HEK293T (cell line): ENCODE results near the gene FAM114A1.

Source experiments
- CTCF ChIA-PET: fragments of 350-600 bp; formaldehyde crosslinking; extraction: SDS; loops from one replicate; lab custom pipeline; 2021; ENCODE audit warnings: antibody characterized with exemption, inconsistent platforms; lab: Yijun Ruan, JAX
- POLR2A ChIA-PET: fragments of 350-600 bp; formaldehyde crosslinking; extraction: SDS; loops from one replicate; lab custom pipeline; 2020; ENCODE audit warnings: antibody characterized with exemption, inconsistent platforms; lab: Yijun Ruan, JAX
- DNase-seq: peaks from one replicate; pipeline ENCODE4 v3.0.0; 2012; ENCODE audit warnings: mixed read lengths; ENCODE audit errors: extremely low spot score
- ARNT ChIP-seq: fragments of 450-650 bp; IDR thresholded peaks from 2 replicates; pipeline ENCODE4 v1.6.1; 2017; ENCODE audit warnings: mild to moderate bottlenecking
- BHLHE40 ChIP-seq: fragments of 450-650 bp; IDR thresholded peaks from 2 replicates; pipeline ENCODE4 v1.6.1; 2016; ENCODE audit warnings: mild to moderate bottlenecking, moderate library complexity, borderline replicate concordance
- CTBP1 ChIP-seq: fragments of 450-650 bp; IDR thresholded peaks from 2 replicates; pipeline ENCODE4 v1.6.1; 2016; ENCODE audit warnings: borderline replicate concordance
- ELF4 ChIP-seq: fragments of 450-650 bp; IDR thresholded peaks from 2 replicates; pipeline ENCODE4 v1.6.1; 2017; ENCODE audit warnings: antibody characterized with exemption
- FOXA1 ChIP-seq: fragments of 450-650 bp; IDR thresholded peaks from 2 replicates; pipeline ENCODE4 v1.6.1; 2016; ENCODE audit warnings: mild to moderate bottlenecking
- FOXK2 ChIP-seq: fragments of 450-650 bp; IDR thresholded peaks from 2 replicates; pipeline ENCODE4 v1.6.1; 2016; ENCODE audit warnings: mild to moderate bottlenecking
- FOXM1 ChIP-seq: fragments of 450-650 bp; IDR thresholded peaks from 2 replicates; pipeline ENCODE4 v1.6.1; 2017; ENCODE audit warnings: mild to moderate bottlenecking, borderline replicate concordance
- HDGF ChIP-seq: fragments of 450-650 bp; IDR thresholded peaks from 2 replicates; pipeline ENCODE4 v1.6.1; 2017; ENCODE audit warnings: antibody characterized with exemption, borderline replicate concordance
- L3MBTL2 ChIP-seq: fragments of 450-650 bp; conservative IDR thresholded peaks from 2 replicates; pipeline ENCODE4 v1.6.1; 2016; ENCODE audit warnings: mild to moderate bottlenecking
- LEF1 ChIP-seq: fragments of 450-650 bp; IDR thresholded peaks from 2 replicates; pipeline ENCODE4 v1.6.1; 2017; ENCODE audit warnings: mild to moderate bottlenecking, borderline replicate concordance
- NFRKB ChIP-seq: fragments of 450-650 bp; IDR thresholded peaks from 2 replicates; pipeline ENCODE4 v1.6.1; 2016; ENCODE audit warnings: mild to moderate bottlenecking, moderate library complexity
- SP1 ChIP-seq: fragments of 450-650 bp; IDR thresholded peaks from 2 replicates; pipeline ENCODE4 v1.6.1; 2017
- SUZ12 ChIP-seq: fragments of 450-650 bp; IDR thresholded peaks from 2 replicates; pipeline ENCODE4 v1.6.1; 2016; ENCODE audit warnings: mild to moderate bottlenecking
- TARDBP ChIP-seq: fragments of 450-650 bp; IDR thresholded peaks from 2 replicates; pipeline ENCODE4 v1.6.1; 2016
- ZNF384 ChIP-seq: fragments of 450-650 bp; IDR thresholded peaks from 2 replicates; pipeline ENCODE4 v1.6.1; 2016
- TF ChIP-seq, protein P1 (sequence below): fragments of 450-650 bp; IDR thresholded peaks from 2 replicates; pipeline ENCODE4 v1.6.1; 2016

FAM114A1 gene

DNA sequence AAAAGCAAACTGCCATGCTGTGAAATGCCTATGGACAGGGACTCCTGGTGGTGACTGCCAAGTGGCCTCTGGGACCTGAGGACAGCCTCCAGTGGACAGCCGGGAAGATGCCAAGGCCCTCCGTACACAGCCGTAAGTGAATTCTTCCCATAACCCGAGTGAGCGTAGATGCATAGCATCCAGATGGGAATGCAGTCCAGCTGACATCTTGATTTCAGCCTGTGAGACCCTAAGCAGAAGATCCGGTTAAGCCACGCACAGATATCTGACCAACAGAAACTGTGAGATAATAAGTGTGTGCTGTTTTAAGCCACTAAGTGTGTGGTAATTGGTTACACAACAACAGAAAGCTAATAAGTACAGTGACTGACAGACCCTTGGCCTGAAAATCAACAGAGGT, 108.7 kb downstream of the FAM114A1 start:
- TF ChIP-seq TARDBP (no peak), ZNF384 (no peak)
- CTCF ChIA-PET: no interaction called here
- no peak for DNase-seq
- POLR2A ChIA-PET: no interaction called here

DNA sequence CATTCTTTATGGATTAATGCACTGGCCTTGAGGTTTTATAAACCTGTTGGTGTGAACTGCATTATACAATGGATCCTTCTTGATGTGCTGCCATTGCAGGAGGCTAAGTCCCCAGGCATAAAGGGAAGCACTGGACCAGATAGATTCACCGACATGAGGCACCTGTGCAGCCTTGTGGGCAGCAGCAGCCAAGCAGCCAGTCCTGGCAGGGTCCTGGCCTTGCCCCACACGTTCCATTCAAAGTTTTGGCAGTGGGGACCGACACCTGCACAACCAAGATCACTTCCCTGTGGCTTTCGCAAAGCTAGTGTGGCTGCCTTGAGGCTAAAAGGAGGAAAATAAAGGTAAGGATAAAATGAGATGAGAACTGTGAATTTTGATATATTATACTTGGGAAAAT, 111.5 kb downstream of the FAM114A1 start:
- CTCF ChIA-PET: interaction anchor here (0.7 kb wide), 1 partner anchor 14 kb away, joined by 3 read pairs; no protein-coding TSS in a partner anchor
- POLR2A ChIA-PET: no interaction called here
- DNase-seq: no peak
- TF ChIP-seq BHLHE40 (no peak), HDGF (no peak), FOXK2 (no peak), FOXM1 (no peak), SUZ12 (no peak), ZNF384 (no peak), FOXA1 (no peak), ELF4 (no peak), ARNT (no peak), SP1 (no peak)

DNA sequence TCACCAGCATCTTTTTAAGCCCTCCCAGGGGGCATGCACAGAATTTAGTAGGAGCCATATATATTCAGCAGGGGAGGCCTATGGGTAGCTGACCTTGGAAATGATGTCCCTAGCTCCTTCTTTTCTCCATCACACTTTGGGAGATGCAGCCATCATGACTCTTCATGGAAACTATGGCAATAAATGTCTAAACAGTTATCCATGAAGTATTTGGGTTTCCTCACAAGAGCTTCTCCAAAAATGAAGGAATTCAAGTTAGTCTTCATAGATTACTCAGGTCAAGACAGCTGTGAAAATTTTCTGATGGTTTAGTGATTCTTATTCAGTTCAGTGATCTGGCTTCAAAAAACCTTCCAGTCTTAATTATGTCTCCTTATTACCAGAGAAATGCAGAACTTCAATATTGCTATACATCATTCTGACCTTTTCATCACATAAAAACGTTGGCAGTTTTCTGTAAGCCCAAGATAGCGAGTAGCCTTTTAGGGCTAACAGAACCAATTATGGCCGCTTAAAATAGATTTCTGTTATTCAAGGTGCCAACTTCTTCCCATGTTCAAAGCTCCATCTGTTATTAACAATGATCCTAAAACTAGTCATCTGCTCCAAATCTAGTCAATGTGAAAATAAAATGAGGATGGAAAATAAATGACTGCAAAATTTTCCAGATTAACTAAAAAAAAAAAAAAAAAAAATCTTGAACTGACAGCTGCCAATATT, 112.1 kb downstream of the FAM114A1 start:
- no peak for TF ChIP-seq L3MBTL2
- TF ChIP-seq TARDBP: no peak
- TF ChIP-seq BHLHE40: no peak
- no peak for TF ChIP-seq LEF1
- TF ChIP-seq, protein P1, sequence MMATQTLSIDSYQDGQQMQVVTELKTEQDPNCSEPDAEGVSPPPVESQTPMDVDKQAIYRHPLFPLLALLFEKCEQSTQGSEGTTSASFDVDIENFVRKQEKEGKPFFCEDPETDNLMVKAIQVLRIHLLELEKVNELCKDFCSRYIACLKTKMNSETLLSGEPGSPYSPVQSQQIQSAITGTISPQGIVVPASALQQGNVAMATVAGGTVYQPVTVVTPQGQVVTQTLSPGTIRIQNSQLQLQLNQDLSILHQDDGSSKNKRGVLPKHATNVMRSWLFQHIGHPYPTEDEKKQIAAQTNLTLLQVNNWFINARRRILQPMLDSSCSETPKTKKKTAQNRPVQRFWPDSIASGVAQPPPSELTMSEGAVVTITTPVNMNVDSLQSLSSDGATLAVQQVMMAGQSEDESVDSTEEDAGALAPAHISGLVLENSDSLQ: no peak
- no peak for TF ChIP-seq FOXK2
- no peak for TF ChIP-seq HDGF
- no peak for TF ChIP-seq FOXA1
- no peak for TF ChIP-seq FOXM1
- no peak for TF ChIP-seq ARNT
- no peak for TF ChIP-seq NFRKB
- TF ChIP-seq SUZ12: no peak
- TF ChIP-seq ELF4: no peak
- TF ChIP-seq SP1: no peak
- no peak for TF ChIP-seq CTBP1
- no peak for DNase-seq
- ChIA-PET POLR2A (no interaction called here), CTCF (interaction anchor here (0.7 kb wide), 1 partner anchor 14 kb away, joined by 3 read pairs; no protein-coding TSS in a partner anchor)

DNA sequence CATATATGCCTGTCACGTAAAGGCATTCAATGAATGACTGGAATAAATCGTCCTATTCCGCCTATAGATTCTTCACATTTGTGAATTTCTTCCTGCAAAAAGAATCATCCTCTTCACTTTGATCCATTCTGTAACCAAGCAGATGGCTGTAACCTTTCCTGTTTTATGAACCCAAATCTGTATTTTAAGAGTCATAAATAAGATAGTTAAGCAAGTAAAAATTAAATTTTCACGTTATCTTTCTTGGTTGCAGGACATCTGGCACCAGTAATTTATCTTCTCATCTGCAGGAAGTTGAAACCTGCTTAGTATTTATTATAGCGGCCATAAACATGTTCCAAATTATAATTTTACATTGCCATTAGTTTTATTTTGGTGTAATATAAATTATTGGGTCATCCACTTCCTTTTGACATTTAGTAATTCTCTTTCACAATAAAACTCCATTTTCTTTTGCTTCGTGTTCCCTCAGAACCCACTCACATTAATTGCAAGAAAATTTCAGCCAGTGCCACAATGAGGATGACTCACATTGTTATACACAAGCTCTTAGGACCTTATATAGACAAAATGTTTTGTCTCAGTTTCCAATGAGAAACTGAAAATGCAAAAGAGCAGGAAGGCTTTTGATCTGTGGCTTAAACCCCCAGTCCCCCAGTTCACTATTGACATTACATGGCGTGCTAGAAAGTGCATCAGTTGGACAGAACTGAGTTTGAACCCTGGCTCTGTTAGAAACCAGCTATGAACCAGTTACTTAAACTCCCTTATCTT, 113.5 kb downstream of the FAM114A1 start:
- POLR2A ChIA-PET: no interaction called here
- no peak for DNase-seq
- no peak for TF ChIP-seq ZNF384
- TF ChIP-seq NFRKB: no peak
- no peak for TF ChIP-seq LEF1
- TF ChIP-seq CTBP1: no peak
- CTCF ChIA-PET: interaction anchor here (0.7 kb wide), 1 partner anchor 121 kb away, joined by 3 read pairs; no protein-coding TSS in a partner anchor

DNA sequence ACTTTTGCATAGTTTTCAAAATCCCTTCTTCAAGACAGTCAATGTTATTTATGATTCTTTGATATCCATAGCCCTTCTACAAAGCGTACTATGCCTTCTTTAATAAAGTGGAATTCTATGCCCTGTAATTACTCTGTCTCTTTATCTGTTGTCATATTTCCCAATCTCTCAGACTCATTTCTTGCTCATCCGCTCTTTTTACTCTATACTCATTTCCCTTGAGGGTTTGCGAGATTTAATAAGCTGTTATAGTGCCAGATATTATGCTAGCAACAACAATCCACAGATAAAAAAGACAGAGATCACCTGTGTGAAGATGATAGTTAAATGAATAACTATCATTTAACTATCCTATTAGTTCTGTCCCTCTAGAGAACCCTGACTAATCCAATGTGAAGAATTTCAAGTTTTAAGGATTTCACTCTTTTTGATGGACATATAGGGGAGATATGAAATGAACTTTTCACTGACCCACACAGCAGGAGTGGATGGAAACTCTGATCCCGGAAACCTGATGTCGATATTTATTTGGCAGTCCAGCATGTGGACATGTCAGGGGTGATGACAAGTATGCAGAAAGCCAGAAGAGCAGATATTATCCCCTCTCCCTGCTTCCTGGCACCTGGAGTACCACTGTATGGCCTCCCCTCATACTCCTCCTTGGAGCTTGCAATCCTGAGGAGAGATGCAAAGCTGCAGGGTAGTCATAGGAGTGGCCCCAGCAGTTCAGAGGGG, 114.9 kb downstream of the FAM114A1 start:
- POLR2A ChIA-PET: no interaction called here
- CTCF ChIA-PET: no interaction called here
- DNase-seq: no peak

DNA sequence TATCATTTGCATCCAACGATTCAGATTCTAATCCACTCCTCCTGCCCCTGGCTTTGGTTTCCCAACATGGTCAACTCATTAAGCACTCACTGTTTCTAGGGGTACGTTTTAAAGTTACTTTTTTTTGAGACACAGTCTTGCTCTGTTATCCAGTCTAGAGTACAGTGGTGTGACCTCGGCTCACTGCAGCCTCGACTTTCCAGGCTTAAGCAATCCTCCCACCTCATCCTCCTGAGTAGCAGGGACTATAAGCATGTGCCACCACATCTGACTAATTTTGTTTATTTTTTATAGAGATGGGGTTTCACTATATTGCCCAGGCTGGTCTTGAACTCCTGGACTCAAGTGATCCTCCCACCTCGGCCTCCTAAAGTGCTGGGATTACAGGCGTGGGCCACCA, 115.7 kb downstream of the FAM114A1 start:
- ChIA-PET POLR2A (no interaction called here), CTCF (interaction anchor here (1.2 kb wide), 1 partner anchor 198 kb away, joined by 5 read pairs; no protein-coding TSS in a partner anchor)
- no peak for DNase-seq

More for the DNA sequence above, 114.9 kb downstream of the FAM114A1 start:
- TF ChIP-seq CTBP1: no peak
- TF ChIP-seq LEF1: no peak
- no peak for TF ChIP-seq TARDBP
- TF ChIP-seq HDGF: no peak
- no peak for TF ChIP-seq FOXA1
- no peak for TF ChIP-seq FOXK2
- TF ChIP-seq ARNT: no peak
- TF ChIP-seq BHLHE40: no peak
- no peak for TF ChIP-seq L3MBTL2
- no peak for TF ChIP-seq FOXM1
- no peak for TF ChIP-seq ELF4
- no peak for TF ChIP-seq SUZ12
- TF ChIP-seq, protein P1: no peak

More for the DNA sequence above, 115.7 kb downstream of the FAM114A1 start:
- no peak for TF ChIP-seq HDGF
- TF ChIP-seq L3MBTL2: no peak
